ENCODE data around the gene SCUBE2.

The SCUBE2 gene

DNA sequence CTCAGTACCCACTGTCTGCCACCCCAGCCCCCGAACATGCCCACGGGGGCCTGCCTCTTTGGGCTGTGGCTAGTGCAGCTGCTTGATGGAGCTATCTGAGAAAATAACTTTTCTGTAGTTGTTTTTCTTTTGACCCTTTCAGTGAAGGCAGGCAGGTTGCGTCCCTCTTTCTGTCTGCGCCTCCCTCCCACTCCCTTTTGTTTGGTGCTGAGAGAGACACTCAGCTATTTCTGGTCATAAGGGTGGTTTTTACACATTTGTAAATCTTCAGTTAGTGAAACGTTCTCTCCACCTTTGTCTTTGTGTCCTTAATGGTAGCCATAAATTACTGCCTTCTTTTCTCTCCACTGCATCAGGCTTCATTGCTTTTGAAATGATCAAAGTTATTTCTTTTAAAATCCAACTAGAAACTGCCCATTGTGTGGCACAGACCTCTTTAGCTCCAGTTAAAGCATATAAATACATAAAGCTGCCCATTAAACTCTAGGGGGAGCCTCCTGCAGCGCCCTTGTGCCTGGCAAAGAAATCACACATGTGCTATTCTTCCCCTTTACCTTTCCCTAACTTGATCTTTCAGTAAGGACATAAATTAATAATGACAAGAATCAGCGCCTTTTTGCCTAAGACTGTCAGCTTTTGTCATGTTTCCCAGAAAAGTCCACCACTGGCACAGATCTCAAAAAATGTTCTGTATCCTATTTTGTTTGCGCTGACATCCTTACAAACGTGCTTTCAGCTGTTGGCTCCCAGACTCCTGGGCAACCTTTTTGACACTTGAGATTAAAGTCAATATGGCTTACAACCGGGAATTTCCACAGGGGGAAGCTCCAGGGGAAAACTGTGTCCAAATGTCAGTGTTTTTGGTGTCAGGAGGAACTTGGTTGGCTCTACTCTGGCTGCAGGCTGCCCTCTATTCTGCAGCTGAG, 1.7 kb upstream of the SCUBE2 start:
- Histone ChIP-seq H3K4me1 (ENCODE audit: control insufficient read depth, insufficient read depth, low read length) (no peaks in the 10 kb centered on the region), H3K27ac (ENCODE audit: extremely low read depth, low read depth, low read length) (no peak overlapping the region), H3K36me3 (ENCODE audit: control insufficient read depth in 2 of 2, insufficient read depth in 1 of 2, low read length in 2 of 2) (no peaks in the 10 kb centered on the region), H3K4me3 (ENCODE audit: low read depth, low read length) (no peak overlapping the region), H3K9me3 (ENCODE audit: control insufficient read depth, insufficient read depth, low read depth, low read length) (no peaks in the 10 kb centered on the region)
- no peak for TF ChIP-seq BCL6B (tag by site-specific recombination; IDR thresholded peaks at IDR 0.05)
- TF ChIP-seq, protein P1, sequence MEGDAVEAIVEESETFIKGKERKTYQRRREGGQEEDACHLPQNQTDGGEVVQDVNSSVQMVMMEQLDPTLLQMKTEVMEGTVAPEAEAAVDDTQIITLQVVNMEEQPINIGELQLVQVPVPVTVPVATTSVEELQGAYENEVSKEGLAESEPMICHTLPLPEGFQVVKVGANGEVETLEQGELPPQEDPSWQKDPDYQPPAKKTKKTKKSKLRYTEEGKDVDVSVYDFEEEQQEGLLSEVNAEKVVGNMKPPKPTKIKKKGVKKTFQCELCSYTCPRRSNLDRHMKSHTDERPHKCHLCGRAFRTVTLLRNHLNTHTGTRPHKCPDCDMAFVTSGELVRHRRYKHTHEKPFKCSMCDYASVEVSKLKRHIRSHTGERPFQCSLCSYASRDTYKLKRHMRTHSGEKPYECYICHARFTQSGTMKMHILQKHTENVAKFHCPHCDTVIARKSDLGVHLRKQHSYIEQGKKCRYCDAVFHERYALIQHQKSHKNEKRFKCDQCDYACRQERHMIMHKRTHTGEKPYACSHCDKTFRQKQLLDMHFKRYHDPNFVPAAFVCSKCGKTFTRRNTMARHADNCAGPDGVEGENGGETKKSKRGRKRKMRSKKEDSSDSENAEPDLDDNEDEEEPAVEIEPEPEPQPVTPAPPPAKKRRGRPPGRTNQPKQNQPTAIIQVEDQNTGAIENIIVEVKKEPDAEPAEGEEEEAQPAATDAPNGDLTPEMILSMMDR (tag by site-specific recombination; IDR thresholded peaks at IDR 0.05), result 0 out of 2 replicates have a peak, but pooled peaks have one; percentile 15
- ChIA-PET POLR2A (interaction anchor here (0.5 kb wide), 2 partner anchors 7 to 250 kb away, joined by 3 read pairs; no protein-coding TSS in a partner anchor), CTCF (interaction anchor here (0.6 to 1.7 kb wide), 10 partner anchors 10 to 984 kb away, joined by 3 to 7 read pairs (median 4); no protein-coding TSS in a partner anchor)

DNA sequence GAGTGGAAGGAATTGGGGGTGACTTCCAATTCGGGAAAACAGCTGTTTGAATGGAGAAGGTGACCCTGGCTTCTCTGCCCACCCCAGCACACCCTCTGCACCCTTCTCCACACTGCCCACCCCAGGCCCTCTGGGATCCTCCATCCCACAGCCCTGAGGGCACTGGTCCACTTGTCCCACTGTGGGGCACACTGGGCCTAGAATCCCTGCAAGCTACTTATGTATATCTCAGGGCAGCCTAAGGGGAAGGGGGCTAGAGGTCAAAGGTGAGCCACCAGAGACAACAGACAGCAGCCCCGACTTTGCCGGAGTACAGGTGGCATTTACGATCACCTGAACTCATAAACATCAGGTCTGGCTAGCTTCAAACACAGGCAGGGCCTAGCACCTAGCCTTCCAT, 673 bp upstream of the SCUBE2 start:
- CTCF ChIA-PET, result interaction anchor here (1.0 to 1.7 kb wide), 2 partner anchors 49 to 77 kb away, joined by 4 to 7 read pairs; no protein-coding TSS in a partner anchor

More for the DNA sequence above, 673 bp upstream of the SCUBE2 start:
- Histone ChIP-seq H3K4me3 (ENCODE audit: low read depth, low read length) (no peak overlapping the region), H3K36me3 (ENCODE audit: control insufficient read depth in 2 of 2, insufficient read depth in 1 of 2, low read length in 2 of 2) (no peaks in the 10 kb centered on the region), H3K4me1 (ENCODE audit: control insufficient read depth, insufficient read depth, low read length) (no peaks in the 10 kb centered on the region), H3K9me3 (ENCODE audit: control insufficient read depth, insufficient read depth, low read depth, low read length) (no peaks in the 10 kb centered on the region), H3K27ac (ENCODE audit: extremely low read depth, low read depth, low read length) (no peak overlapping the region)
- POLR2A ChIA-PET, result no interaction called here
- TF ChIP-seq ZNF239 (tag by site-specific recombination; IDR thresholded peaks at IDR 0.05) (no peak), ZBTB11 (tag by site-specific recombination; conservative IDR thresholded peaks at IDR 0.05; ENCODE audit: low read depth) (no peak), AEBP2 (tag by site-specific recombination; IDR thresholded peaks at IDR 0.05; ENCODE audit: borderline replicate concordance) (no peak), ZNF19 (tag by site-specific recombination; IDR thresholded peaks at IDR 0.05; ENCODE audit: low read depth) (no peak), ZNF248 (tag by site-specific recombination; IDR thresholded peaks at IDR 0.05) (no peak), ZNF354C (tag by site-specific recombination; IDR thresholded peaks at IDR 0.05; ENCODE audit: borderline replicate concordance, low read depth) (no peak), ZNF423 (tag by site-specific recombination; IDR thresholded peaks at IDR 0.05) (no peak), ZNF16 (tag by site-specific recombination; IDR thresholded peaks at IDR 0.05; ENCODE audit: low read depth) (no peak), MEIS1 (CRISPR knock-in tag; IDR thresholded peaks at IDR 0.05; ENCODE audit: borderline replicate concordance) (no peak), IKZF3 (tag by site-specific recombination; IDR thresholded peaks at IDR 0.05) (no peak)
- TF ChIP-seq, protein P2, sequence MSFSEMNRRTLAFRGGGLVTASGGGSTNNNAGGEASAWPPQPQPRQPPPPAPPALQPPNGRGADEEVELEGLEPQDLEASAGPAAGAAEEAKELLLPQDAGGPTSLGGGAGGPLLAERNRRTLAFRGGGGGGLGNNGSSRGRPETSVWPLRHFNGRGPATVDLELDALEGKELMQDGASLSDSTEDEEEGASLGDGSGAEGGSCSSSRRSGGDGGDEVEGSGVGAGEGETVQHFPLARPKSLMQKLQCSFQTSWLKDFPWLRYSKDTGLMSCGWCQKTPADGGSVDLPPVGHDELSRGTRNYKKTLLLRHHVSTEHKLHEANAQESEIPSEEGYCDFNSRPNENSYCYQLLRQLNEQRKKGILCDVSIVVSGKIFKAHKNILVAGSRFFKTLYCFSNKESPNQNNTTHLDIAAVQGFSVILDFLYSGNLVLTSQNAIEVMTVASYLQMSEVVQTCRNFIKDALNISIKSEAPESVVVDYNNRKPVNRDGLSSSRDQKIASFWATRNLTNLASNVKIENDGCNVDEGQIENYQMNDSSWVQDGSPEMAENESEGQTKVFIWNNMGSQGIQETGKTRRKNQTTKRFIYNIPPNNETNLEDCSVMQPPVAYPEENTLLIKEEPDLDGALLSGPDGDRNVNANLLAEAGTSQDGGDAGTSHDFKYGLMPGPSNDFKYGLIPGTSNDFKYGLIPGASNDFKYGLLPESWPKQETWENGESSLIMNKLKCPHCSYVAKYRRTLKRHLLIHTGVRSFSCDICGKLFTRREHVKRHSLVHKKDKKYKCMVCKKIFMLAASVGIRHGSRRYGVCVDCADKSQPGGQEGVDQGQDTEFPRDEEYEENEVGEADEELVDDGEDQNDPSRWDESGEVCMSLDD (tag by site-specific recombination; IDR thresholded peaks at IDR 0.05), result no peak
